ENCODE measurements around the gene PRRT2. TPM values are rescaled to one million over a fixed set of nuclear protein-coding genes. Genes with fewer than 3 reads are reported as not detected.

The PRRT2 gene
- total RNA-seq, 1 experiment from 2014 or later = 0.42 TPM

- TF ChIP-seq CTCF (IDR thresholded peaks at IDR 0.05; ENCODE audit: unreplicated experiment) = no peak
- CTCF ChIA-PET = interaction anchor here (0.6 to 1.3 kb wide), 2 partner anchors 14 to 158 kb away, joined by 4 read pairs; no protein-coding TSS in a partner anchor
- peaks cover 80% of the 10 kb centered on the region for H3K36me3 Mint-ChIP-seq (ENCODE audit: insufficient read depth, unreplicated experiment)
- no peak overlapping the region for H3K4me3 Mint-ChIP-seq (ENCODE audit: unreplicated experiment)
- intact Hi-C loops (cut with micrococcal nuclease) = no loop called here
- no peak for DNase-seq (ENCODE audit: unreplicated experiment)
- H3K27ac Mint-ChIP-seq (ENCODE audit: low read depth, unreplicated experiment) = no peak overlapping the region
- H3K9me3 Mint-ChIP-seq (ENCODE audit: unreplicated experiment) = no peaks in the 10 kb centered on the region
- POLR2A ChIA-PET = interaction anchor here (1.3 kb wide), 1 partner anchor 14 kb away, joined by 4 read pairs; no protein-coding TSS in a partner anchor
- H3K4me1 Mint-ChIP-seq (ENCODE audit: insufficient read depth, unreplicated experiment) = peaks cover 5% of the 10 kb centered on the region
- BruUV-seq (replicated peaks) = no TSS peak
- no peaks in the 10 kb centered on the region for H3K27me3 Mint-ChIP-seq (ENCODE audit: insufficient read depth, unreplicated experiment)
Measured at GRCh38 chr16:29834079-29834478, 22.1 kb downstream of the PRRT2 start.

GRCh38 chr16:29835926-29836325 lies 23.9 kb downstream of the PRRT2 start:
- BruUV-seq (replicated peaks) = no TSS peak
- no peaks in the 10 kb centered on the region for H3K27me3 Mint-ChIP-seq (ENCODE audit: insufficient read depth, unreplicated experiment)
- peaks cover 98% of the 10 kb centered on the region for H3K36me3 Mint-ChIP-seq (ENCODE audit: insufficient read depth, unreplicated experiment)
- ChIA-PET CTCF (no interaction called here), POLR2A (no interaction called here)
- H3K4me1 Mint-ChIP-seq (ENCODE audit: insufficient read depth, unreplicated experiment) = no peaks in the 10 kb centered on the region
- no peak for DNase-seq (ENCODE audit: unreplicated experiment)
- no peak overlapping the region for H3K4me3 Mint-ChIP-seq (ENCODE audit: unreplicated experiment)
- no peak for TF ChIP-seq CTCF (IDR thresholded peaks at IDR 0.05; ENCODE audit: unreplicated experiment)
- H3K27ac Mint-ChIP-seq (ENCODE audit: low read depth, unreplicated experiment) = no peak overlapping the region
- no peaks in the 10 kb centered on the region for H3K9me3 Mint-ChIP-seq (ENCODE audit: unreplicated experiment)
- intact Hi-C loops (cut with micrococcal nuclease) = no loop called here

- intact Hi-C loops (cut with micrococcal nuclease) = no loop called here
- CTCF ChIA-PET = no interaction called here
- no peaks in the 10 kb centered on the region for H3K9me3 Mint-ChIP-seq (ENCODE audit: unreplicated experiment)
- no peak for DNase-seq (ENCODE audit: unreplicated experiment)
- POLR2A ChIA-PET = no interaction called here
- H3K4me1 Mint-ChIP-seq (ENCODE audit: insufficient read depth, unreplicated experiment) = no peaks in the 10 kb centered on the region
- peaks cover 99% of the 10 kb centered on the region for H3K36me3 Mint-ChIP-seq (ENCODE audit: insufficient read depth, unreplicated experiment)
- H3K27me3 Mint-ChIP-seq (ENCODE audit: insufficient read depth, unreplicated experiment) = no peaks in the 10 kb centered on the region
- H3K27ac Mint-ChIP-seq (ENCODE audit: low read depth, unreplicated experiment) = no peak overlapping the region
- TF ChIP-seq CTCF (IDR thresholded peaks at IDR 0.05; ENCODE audit: unreplicated experiment) = no peak
- no TSS peak for BruUV-seq (replicated peaks)
- no peak overlapping the region for H3K4me3 Mint-ChIP-seq (ENCODE audit: unreplicated experiment)
Measured at GRCh38 chr16:29836623-29837022, 24.6 kb downstream of the PRRT2 start.

- intact Hi-C loops (cut with micrococcal nuclease) = no loop called here
- TF ChIP-seq CTCF (IDR thresholded peaks at IDR 0.05; ENCODE audit: unreplicated experiment) = no peak
- DNase-seq (ENCODE audit: unreplicated experiment) = no peak
- Mint-ChIP-seq H3K4me1 (ENCODE audit: insufficient read depth, unreplicated experiment) (no peaks in the 10 kb centered on the region), H3K9me3 (ENCODE audit: unreplicated experiment) (no peaks in the 10 kb centered on the region), H3K36me3 (ENCODE audit: insufficient read depth, unreplicated experiment) (peaks cover 94% of the 10 kb centered on the region), H3K27ac (ENCODE audit: low read depth, unreplicated experiment) (no peak overlapping the region), H3K4me3 (ENCODE audit: unreplicated experiment) (no peak overlapping the region), H3K27me3 (ENCODE audit: insufficient read depth, unreplicated experiment) (no peaks in the 10 kb centered on the region)
- POLR2A ChIA-PET = interaction anchor here (0.6 to 1.3 kb wide), 3 partner anchors 11 to 181 kb away, joined by 3 to 7 read pairs (median 3); partner anchors contain the start of gene MVP
- CTCF ChIA-PET = interaction anchor here (1.0 to 1.2 kb wide), 2 partner anchors 11 to 22 kb away, joined by 3 to 6 read pairs; partner anchors contain the start of gene PAGR1
- no TSS peak for BruUV-seq (replicated peaks)
Measured at GRCh38 chr16:29837841-29838240, 25.8 kb downstream of the PRRT2 start.

All from MCF 10A (cell line).